ENCODE results near the gene NT5E. TPM values are rescaled to one million over a fixed set of nuclear protein-coding genes. Genes with fewer than 3 reads are reported as not detected.
A peak's percentile ranks its signal among the peaks of the same experiment; 100 is the strongest.

Gene NT5E
- total RNA-seq, 1 experiment from 2014 or later: 76.5 TPM

GRCh38 chr6:85405175-85405852, 44.6 kb upstream of the NT5E start:
- no peaks in the 10 kb centered on the region for H3K27me3 Mint-ChIP-seq (ENCODE audit: unreplicated experiment)
- intact Hi-C loops (cut with micrococcal nuclease; ENCODE audit: unreplicated experiment): loop anchor here (1.0 to 2.0 kb wide), 3 partner anchors 44 to 78 kb away; no protein-coding TSS in a partner anchor
- BruUV-seq (replicated peaks): no TSS peak
- H3K4me3 Mint-ChIP-seq (ENCODE audit: low read depth, unreplicated experiment): peak overlapping the region; percentile 71
- TF ChIP-seq, protein P1, sequence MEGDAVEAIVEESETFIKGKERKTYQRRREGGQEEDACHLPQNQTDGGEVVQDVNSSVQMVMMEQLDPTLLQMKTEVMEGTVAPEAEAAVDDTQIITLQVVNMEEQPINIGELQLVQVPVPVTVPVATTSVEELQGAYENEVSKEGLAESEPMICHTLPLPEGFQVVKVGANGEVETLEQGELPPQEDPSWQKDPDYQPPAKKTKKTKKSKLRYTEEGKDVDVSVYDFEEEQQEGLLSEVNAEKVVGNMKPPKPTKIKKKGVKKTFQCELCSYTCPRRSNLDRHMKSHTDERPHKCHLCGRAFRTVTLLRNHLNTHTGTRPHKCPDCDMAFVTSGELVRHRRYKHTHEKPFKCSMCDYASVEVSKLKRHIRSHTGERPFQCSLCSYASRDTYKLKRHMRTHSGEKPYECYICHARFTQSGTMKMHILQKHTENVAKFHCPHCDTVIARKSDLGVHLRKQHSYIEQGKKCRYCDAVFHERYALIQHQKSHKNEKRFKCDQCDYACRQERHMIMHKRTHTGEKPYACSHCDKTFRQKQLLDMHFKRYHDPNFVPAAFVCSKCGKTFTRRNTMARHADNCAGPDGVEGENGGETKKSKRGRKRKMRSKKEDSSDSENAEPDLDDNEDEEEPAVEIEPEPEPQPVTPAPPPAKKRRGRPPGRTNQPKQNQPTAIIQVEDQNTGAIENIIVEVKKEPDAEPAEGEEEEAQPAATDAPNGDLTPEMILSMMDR (IDR thresholded peaks at IDR 0.05; ENCODE audit: unreplicated experiment): no peak
- CTCF ChIA-PET: interaction anchor here (0.6 to 3.3 kb wide), 11 partner anchors 14 to 133 kb away, joined by 3 to 16 read pairs (median 3); partner anchors contain the start of gene NT5E
- H3K27ac Mint-ChIP-seq (ENCODE audit: unreplicated experiment): peak overlapping the region; percentile 99
- peaks cover 69% of the 10 kb centered on the region for H3K4me1 Mint-ChIP-seq (ENCODE audit: low read depth, unreplicated experiment)
- peaks cover 16% of the 10 kb centered on the region for H3K36me3 Mint-ChIP-seq (ENCODE audit: insufficient read depth, unreplicated experiment)
- DNase-seq: peak; percentile 71
- H3K9me3 Mint-ChIP-seq (ENCODE audit: low read depth, unreplicated experiment): peaks cover 4% of the 10 kb centered on the region

GRCh38 chr6:85405853-85406198, 44.1 kb upstream of the NT5E start:
- Mint-ChIP-seq H3K27me3 (ENCODE audit: unreplicated experiment) (no peaks in the 10 kb centered on the region), H3K9me3 (ENCODE audit: low read depth, unreplicated experiment) (peaks cover 4% of the 10 kb centered on the region), H3K4me3 (ENCODE audit: low read depth, unreplicated experiment) (peak overlapping the region; percentile 71), H3K4me1 (ENCODE audit: low read depth, unreplicated experiment) (peaks cover 64% of the 10 kb centered on the region), H3K36me3 (ENCODE audit: insufficient read depth, unreplicated experiment) (peaks cover 16% of the 10 kb centered on the region), H3K27ac (ENCODE audit: unreplicated experiment) (peak overlapping the region; percentile 99)
- no TSS peak for BruUV-seq (replicated peaks)
- CTCF ChIA-PET: interaction anchor here (0.6 to 2.9 kb wide), 2 partner anchors 45 to 133 kb away, joined by 3 to 13 read pairs; no protein-coding TSS in a partner anchor
- TF ChIP-seq, protein P1 (IDR thresholded peaks at IDR 0.05; ENCODE audit: unreplicated experiment): no peak
- no peak for DNase-seq
- intact Hi-C loops (cut with micrococcal nuclease; ENCODE audit: unreplicated experiment): loop anchor here (1.0 to 2.0 kb wide), 3 partner anchors 45 to 77 kb away; no protein-coding TSS in a partner anchor

DNA sequence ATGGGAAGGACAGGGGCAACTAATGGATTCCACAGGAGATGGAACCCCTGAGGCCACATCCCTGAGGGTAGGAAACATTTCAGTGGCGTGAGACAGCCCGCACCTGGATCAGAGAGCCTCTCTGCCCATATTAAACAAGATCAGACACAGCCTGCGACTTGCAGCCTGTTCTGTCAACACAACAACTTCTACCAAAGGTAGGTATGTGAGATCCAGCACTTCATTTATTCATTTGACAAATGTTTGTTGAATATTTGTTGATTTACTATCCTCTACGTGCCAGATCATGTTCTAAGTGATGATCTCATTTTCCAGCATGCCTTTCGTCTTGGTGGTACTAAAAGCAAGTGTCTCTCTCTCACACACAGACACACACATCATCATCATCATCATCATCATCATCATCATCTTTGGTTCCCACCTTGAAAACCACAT, 43.2 kb upstream of the NT5E start:
- CTCF ChIA-PET: no interaction called here
- H3K9me3 Mint-ChIP-seq (ENCODE audit: low read depth, unreplicated experiment): peaks cover 4% of the 10 kb centered on the region
- DNase-seq: no peak
- peak overlapping the region; percentile 99 for H3K27ac Mint-ChIP-seq (ENCODE audit: unreplicated experiment)
- no peak overlapping the region for H3K4me3 Mint-ChIP-seq (ENCODE audit: low read depth, unreplicated experiment)
- intact Hi-C loops (cut with micrococcal nuclease; ENCODE audit: unreplicated experiment): no loop called here
- no peaks in the 10 kb centered on the region for H3K27me3 Mint-ChIP-seq (ENCODE audit: unreplicated experiment)
- peaks cover 56% of the 10 kb centered on the region for H3K4me1 Mint-ChIP-seq (ENCODE audit: low read depth, unreplicated experiment)
- peaks cover 16% of the 10 kb centered on the region for H3K36me3 Mint-ChIP-seq (ENCODE audit: insufficient read depth, unreplicated experiment)
- TF ChIP-seq, protein P1 (IDR thresholded peaks at IDR 0.05; ENCODE audit: unreplicated experiment): no peak
- no TSS peak for BruUV-seq (replicated peaks)

GRCh38 chr6:85408039-85408438, 41.8 kb upstream of the NT5E start:
- Mint-ChIP-seq H3K4me3 (ENCODE audit: low read depth, unreplicated experiment) (no peak overlapping the region), H3K4me1 (ENCODE audit: low read depth, unreplicated experiment) (peaks cover 50% of the 10 kb centered on the region), H3K9me3 (ENCODE audit: low read depth, unreplicated experiment) (peaks cover 4% of the 10 kb centered on the region), H3K36me3 (ENCODE audit: insufficient read depth, unreplicated experiment) (peaks cover 16% of the 10 kb centered on the region), H3K27me3 (ENCODE audit: unreplicated experiment) (no peaks in the 10 kb centered on the region), H3K27ac (ENCODE audit: unreplicated experiment) (no peak overlapping the region)
- DNase-seq: no peak
- no TSS peak for BruUV-seq (replicated peaks)
- intact Hi-C loops (cut with micrococcal nuclease; ENCODE audit: unreplicated experiment): no loop called here
- CTCF ChIA-PET: no interaction called here
- TF ChIP-seq, protein P1 (IDR thresholded peaks at IDR 0.05; ENCODE audit: unreplicated experiment): no peak

Measured in Calu3 (cell line).